A673 (cell line): ENCODE data around the gene FAM153A.
"Not testable (repeated sequence)": the region's sequence is repeated elsewhere in the genome, so short reads cannot be mapped to it uniquely, and the experiment has no call there.

ENCODE experiments used
- EZH2 ChIP-seq: fragments of 200-600 bp; sonication (generic); IDR thresholded peaks from 2 replicates; pipeline ENCODE4 v1.6.1; 2017; ENCODE audit warnings: borderline replicate concordance, low read depth, mild to moderate bottlenecking, mixed read lengths, antibody characterized with exemption, low read length; ENCODE audit not compliant: poor library complexity, severe bottlenecking
- TF ChIP-seq, protein P1 (sequence below): fragments of 300-800, 200-600 bp; sonication (generic); conservative IDR thresholded peaks from 2 replicates; pipeline ENCODE4 v1.5.1; 2017; ENCODE audit warnings: low read depth, mild to moderate bottlenecking, antibody characterized with exemption, low read length, moderate library complexity, mixed read lengths

DNA sequence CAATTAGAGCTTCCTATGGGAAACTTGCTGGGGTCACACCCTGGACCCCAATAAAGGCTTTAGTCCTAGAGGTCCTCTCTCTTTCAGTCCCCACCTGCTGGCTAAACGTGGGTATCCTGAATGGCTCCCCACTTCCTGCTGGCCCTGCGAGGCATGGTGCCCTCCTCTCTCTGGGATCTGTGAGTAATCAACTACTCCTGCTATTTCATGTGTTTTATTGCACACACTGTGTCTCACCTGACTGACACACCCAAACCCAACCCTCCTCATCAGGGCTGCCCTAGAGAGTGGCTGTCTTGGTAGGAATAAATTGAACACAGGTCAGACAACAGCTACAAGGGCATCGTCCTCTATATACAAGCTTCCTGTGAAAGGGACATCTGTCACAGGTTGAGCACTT, 39.8 kb upstream of the FAM153A start:
- TF ChIP-seq, protein P1, sequence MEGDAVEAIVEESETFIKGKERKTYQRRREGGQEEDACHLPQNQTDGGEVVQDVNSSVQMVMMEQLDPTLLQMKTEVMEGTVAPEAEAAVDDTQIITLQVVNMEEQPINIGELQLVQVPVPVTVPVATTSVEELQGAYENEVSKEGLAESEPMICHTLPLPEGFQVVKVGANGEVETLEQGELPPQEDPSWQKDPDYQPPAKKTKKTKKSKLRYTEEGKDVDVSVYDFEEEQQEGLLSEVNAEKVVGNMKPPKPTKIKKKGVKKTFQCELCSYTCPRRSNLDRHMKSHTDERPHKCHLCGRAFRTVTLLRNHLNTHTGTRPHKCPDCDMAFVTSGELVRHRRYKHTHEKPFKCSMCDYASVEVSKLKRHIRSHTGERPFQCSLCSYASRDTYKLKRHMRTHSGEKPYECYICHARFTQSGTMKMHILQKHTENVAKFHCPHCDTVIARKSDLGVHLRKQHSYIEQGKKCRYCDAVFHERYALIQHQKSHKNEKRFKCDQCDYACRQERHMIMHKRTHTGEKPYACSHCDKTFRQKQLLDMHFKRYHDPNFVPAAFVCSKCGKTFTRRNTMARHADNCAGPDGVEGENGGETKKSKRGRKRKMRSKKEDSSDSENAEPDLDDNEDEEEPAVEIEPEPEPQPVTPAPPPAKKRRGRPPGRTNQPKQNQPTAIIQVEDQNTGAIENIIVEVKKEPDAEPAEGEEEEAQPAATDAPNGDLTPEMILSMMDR, result not testable (repeated sequence)
- not testable (repeated sequence) for TF ChIP-seq EZH2
